ENCODE results near the gene CSNK2A1.

GRCh38 chr20:496126-496696 lies 47.4 kb downstream of the CSNK2A1 start:
- no peak for TF ChIP-seq ATF3 (IDR thresholded peaks at IDR 0.05)
- peak in 1 of 2 donors; percentile 47 for TF ChIP-seq EGR1 (IDR thresholded peaks at IDR 0.05; ENCODE audit: low read depth in 2 of 2)
- TF ChIP-seq, protein P1, sequence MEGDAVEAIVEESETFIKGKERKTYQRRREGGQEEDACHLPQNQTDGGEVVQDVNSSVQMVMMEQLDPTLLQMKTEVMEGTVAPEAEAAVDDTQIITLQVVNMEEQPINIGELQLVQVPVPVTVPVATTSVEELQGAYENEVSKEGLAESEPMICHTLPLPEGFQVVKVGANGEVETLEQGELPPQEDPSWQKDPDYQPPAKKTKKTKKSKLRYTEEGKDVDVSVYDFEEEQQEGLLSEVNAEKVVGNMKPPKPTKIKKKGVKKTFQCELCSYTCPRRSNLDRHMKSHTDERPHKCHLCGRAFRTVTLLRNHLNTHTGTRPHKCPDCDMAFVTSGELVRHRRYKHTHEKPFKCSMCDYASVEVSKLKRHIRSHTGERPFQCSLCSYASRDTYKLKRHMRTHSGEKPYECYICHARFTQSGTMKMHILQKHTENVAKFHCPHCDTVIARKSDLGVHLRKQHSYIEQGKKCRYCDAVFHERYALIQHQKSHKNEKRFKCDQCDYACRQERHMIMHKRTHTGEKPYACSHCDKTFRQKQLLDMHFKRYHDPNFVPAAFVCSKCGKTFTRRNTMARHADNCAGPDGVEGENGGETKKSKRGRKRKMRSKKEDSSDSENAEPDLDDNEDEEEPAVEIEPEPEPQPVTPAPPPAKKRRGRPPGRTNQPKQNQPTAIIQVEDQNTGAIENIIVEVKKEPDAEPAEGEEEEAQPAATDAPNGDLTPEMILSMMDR (IDR thresholded peaks at IDR 0.05; ENCODE audit: low read depth, low read length, missing input control) = no peak
- TF ChIP-seq JUND (IDR thresholded peaks at IDR 0.05) = peak in 1 of 2 donors; percentile 61
- peak; percentile 71 for TF ChIP-seq FOXA1 (IDR thresholded peaks at IDR 0.05)
- TF ChIP-seq MAX (IDR thresholded peaks at IDR 0.05) = peak; percentile 46
- TF ChIP-seq YY1 (IDR thresholded peaks at IDR 0.05) = peak; percentile 79
- TF ChIP-seq REST (IDR thresholded peaks at IDR 0.05) = peak; percentile 58
- peak in 1 of 2 donors; percentile 41 for TF ChIP-seq GABPA (IDR thresholded peaks at IDR 0.05 in 1 of 2, conservative IDR thresholded peaks at IDR 0.05 in 1 of 2)
- no peak for TF ChIP-seq TAF1 (conservative IDR thresholded peaks at IDR 0.05)
